MM.1S (cell line): ENCODE results near the gene TMCC1.

ENCODE experiments used
- EZH2 ChIP-seq: fragments of 300-600 bp; sonication (generic); optimal IDR thresholded peaks from 2 replicates; pipeline ENCODE3; 2017; ENCODE audit warnings: low read depth, mild to moderate bottlenecking, antibody characterized with exemption, low read length, mixed read lengths
- EZH2phosphoT487 ChIP-seq: fragments of 300-600 bp; sonication (generic); IDR thresholded peaks from 2 replicates; pipeline ENCODE4 v1.6.1; 2018; ENCODE audit warnings: antibody characterized with exemption, low read length
- TF ChIP-seq, protein P1 (sequence below): fragments of 300-600 bp; sonication (generic); IDR thresholded peaks from 2 replicates; pipeline ENCODE4 v1.5.1; 2016; ENCODE audit warnings: antibody characterized with exemption, low read length, mixed read lengths

- TF ChIP-seq, protein P1, sequence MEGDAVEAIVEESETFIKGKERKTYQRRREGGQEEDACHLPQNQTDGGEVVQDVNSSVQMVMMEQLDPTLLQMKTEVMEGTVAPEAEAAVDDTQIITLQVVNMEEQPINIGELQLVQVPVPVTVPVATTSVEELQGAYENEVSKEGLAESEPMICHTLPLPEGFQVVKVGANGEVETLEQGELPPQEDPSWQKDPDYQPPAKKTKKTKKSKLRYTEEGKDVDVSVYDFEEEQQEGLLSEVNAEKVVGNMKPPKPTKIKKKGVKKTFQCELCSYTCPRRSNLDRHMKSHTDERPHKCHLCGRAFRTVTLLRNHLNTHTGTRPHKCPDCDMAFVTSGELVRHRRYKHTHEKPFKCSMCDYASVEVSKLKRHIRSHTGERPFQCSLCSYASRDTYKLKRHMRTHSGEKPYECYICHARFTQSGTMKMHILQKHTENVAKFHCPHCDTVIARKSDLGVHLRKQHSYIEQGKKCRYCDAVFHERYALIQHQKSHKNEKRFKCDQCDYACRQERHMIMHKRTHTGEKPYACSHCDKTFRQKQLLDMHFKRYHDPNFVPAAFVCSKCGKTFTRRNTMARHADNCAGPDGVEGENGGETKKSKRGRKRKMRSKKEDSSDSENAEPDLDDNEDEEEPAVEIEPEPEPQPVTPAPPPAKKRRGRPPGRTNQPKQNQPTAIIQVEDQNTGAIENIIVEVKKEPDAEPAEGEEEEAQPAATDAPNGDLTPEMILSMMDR = no peak
- TF ChIP-seq EZH2phosphoT487 = no peak
- TF ChIP-seq EZH2 = no peak
Measured at GRCh38 chr3:129795186-129796010, 98.1 kb downstream of the TMCC1 start.
